Peyer's patch (tissue), 4 donors: ENCODE measurements around the gene BOD1. TPM values are rescaled to one million over a fixed set of nuclear protein-coding genes. Genes with fewer than 3 reads are reported as not detected.

ENCODE experiments used
- DNase-seq, 3 donors: peaks; one replicate each; pipeline ENCODE4 v3.0.0-alpha.2; 2017 to 2019
- H3K27ac ChIP-seq, 4 donors: fragments of 200-600 bp; sonication (generic); one replicate each; pipeline ENCODE4 v1.5.1; 2016 to 2019
- H3K27me3 ChIP-seq, 2 donors: fragments of 200-600 bp; sonication (generic); one replicate each; pipeline ENCODE4 v1.5.1; 2019
- H3K36me3 ChIP-seq, 3 donors: fragments of 200-600 bp; sonication (generic); one replicate each; pipeline ENCODE4 v1.5.1; 2016 to 2019
- H3K4me1 ChIP-seq, 4 donors: fragments of 200-600 bp; sonication (generic); one replicate each; pipeline ENCODE4 v1.5.1; 2016 to 2019
- H3K4me3 ChIP-seq, 4 donors: fragments of 200-600 bp; sonication (generic); 1 replicate in 3 of 4; 2 replicates in 1 of 4; pipeline ENCODE4 v1.5.1; 2016 to 2019; ENCODE audit warnings: mild to moderate bottlenecking in 1 of 4
- H3K9me3 ChIP-seq, 4 donors: fragments of 200-600 bp; sonication (generic); one replicate each; pipeline ENCODE4 v1.5.1; 2016 to 2019; ENCODE audit warnings: mild to moderate bottlenecking in 1 of 4
- POLR2A ChIP-seq, 2 donors: fragments of 450-650 bp; IDR thresholded peaks; one replicate each; pipeline ENCODE4 v1.5.1; 2017; ENCODE audit warnings: antibody characterized with exemption in 2 of 2, mild to moderate bottlenecking in 2 of 2, moderate library complexity in 2 of 2
- total RNA-seq, 4 donors: library from RNA; depleted of rRNA; stranded (reverse); fragments of >200 nt; gene quantifications; one replicate each; pipeline ENCODE4 v1.1.0, GENCODE V29; 2016
- TF ChIP-seq, protein P1 (sequence below), 6 experiments: fragments of 450-650 bp in 4 of 6; fragments of 200-600 bp in 2 of 6; sonication (generic) in 1 of 6; IDR thresholded peaks; one replicate each; pipeline ENCODE4 v1.5.1; 2017 to 2019; ENCODE audit warnings: antibody characterized with exemption in 6 of 6, mild to moderate bottlenecking in 3 of 6, moderate library complexity in 1 of 6

BOD1 gene
- total RNA-seq, 4 donors from 2014 or later: 21.0 to 57.8 (median 27.3) TPM

DNA sequence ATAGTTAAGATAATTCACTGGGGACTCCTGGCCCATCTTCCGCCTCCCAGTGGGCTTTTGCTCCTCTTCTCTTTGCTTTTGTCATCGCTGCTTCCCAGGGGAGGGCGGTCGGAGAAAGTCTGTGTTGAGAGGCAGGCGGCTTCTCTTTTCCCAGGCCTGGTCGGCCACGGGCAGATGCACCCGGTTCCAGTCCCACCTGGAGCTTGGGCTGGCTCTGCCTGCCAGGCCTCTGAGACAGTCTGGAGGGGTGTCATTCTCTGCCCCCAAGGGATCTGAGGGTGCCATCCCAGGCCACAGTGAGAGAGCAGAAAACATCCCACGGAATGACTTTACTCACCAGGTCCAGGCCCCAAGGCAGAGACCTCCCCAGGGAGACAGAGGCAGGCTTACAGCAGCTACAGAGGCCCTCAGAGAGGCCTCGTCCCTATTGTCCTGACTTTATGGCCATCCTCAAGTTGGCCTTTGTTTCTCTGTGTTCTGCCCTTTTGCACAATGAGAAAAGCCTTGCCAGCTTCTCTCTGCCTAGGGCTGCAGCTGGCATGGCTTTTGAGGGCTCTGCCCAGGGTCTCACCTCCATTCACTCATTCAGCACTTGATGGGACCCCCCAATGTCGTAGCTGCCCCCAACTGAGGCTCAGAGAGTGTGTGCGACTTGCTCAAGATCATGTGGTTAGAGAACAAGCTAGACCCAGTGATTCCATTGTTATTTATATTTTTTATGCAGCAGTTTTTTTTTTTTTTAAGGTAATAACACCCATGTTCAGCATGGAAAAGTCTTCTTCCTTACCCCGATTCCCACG lies 44.2 kb upstream of the BOD1 start:
- no peaks in the 10 kb centered on the region for H3K36me3 ChIP-seq
- H3K4me1 ChIP-seq: no peaks in the 10 kb centered on the region
- no peak for TF ChIP-seq POLR2A (IDR thresholded peaks at IDR 0.05)
- TF ChIP-seq, protein P1, sequence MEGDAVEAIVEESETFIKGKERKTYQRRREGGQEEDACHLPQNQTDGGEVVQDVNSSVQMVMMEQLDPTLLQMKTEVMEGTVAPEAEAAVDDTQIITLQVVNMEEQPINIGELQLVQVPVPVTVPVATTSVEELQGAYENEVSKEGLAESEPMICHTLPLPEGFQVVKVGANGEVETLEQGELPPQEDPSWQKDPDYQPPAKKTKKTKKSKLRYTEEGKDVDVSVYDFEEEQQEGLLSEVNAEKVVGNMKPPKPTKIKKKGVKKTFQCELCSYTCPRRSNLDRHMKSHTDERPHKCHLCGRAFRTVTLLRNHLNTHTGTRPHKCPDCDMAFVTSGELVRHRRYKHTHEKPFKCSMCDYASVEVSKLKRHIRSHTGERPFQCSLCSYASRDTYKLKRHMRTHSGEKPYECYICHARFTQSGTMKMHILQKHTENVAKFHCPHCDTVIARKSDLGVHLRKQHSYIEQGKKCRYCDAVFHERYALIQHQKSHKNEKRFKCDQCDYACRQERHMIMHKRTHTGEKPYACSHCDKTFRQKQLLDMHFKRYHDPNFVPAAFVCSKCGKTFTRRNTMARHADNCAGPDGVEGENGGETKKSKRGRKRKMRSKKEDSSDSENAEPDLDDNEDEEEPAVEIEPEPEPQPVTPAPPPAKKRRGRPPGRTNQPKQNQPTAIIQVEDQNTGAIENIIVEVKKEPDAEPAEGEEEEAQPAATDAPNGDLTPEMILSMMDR (IDR thresholded peaks at IDR 0.05): no peak
- H3K9me3 ChIP-seq: no peaks in the 10 kb centered on the region
- no peak overlapping the region for H3K27ac ChIP-seq
- H3K4me3 ChIP-seq: no peak overlapping the region
- DNase-seq: peak in 1 of 3 donors; percentile 7
- H3K27me3 ChIP-seq: no peaks in the 10 kb centered on the region

DNA sequence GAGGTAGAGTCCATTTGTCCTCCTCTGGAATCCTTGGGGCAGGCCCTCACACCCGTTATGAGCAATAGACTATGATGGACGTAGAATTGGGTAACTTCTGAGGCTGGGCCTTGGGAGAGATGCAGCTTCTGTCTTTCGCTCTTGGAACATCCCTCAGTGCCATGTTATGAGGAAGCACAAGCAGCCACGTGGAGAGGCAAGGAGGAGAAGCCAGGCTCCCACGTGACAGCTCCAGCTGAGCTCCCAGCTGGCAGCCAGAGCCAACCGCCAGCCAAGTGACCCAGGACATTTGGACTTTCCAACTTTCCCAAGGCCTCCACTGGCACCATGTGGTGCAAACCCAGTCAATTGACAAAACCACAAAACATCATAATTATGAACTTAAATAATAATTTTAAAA lies 43.0 kb upstream of the BOD1 start:
- no peak for TF ChIP-seq POLR2A (IDR thresholded peaks at IDR 0.05)
- TF ChIP-seq, protein P1 (IDR thresholded peaks at IDR 0.05): no peak
- Histone ChIP-seq H3K9me3 (no peaks in the 10 kb centered on the region), H3K27me3 (no peaks in the 10 kb centered on the region), H3K4me1 (no peaks in the 10 kb centered on the region), H3K4me3 (no peak overlapping the region), H3K36me3 (no peaks in the 10 kb centered on the region), H3K27ac (no peak overlapping the region)
- DNase-seq: no peak

- DNase-seq: no peak
- Histone ChIP-seq H3K27me3 (no peaks in the 10 kb centered on the region), H3K36me3 (no peaks in the 10 kb centered on the region), H3K27ac (no peak overlapping the region), H3K4me1 (no peaks in the 10 kb centered on the region), H3K9me3 (no peaks in the 10 kb centered on the region), H3K4me3 (no peak overlapping the region)
- TF ChIP-seq POLR2A (IDR thresholded peaks at IDR 0.05): no peak
- TF ChIP-seq, protein P1 (IDR thresholded peaks at IDR 0.05): no peak
These were observed 41.4 kb upstream of the BOD1 start for GRCh38 chr5:173657741-173658356.

DNA sequence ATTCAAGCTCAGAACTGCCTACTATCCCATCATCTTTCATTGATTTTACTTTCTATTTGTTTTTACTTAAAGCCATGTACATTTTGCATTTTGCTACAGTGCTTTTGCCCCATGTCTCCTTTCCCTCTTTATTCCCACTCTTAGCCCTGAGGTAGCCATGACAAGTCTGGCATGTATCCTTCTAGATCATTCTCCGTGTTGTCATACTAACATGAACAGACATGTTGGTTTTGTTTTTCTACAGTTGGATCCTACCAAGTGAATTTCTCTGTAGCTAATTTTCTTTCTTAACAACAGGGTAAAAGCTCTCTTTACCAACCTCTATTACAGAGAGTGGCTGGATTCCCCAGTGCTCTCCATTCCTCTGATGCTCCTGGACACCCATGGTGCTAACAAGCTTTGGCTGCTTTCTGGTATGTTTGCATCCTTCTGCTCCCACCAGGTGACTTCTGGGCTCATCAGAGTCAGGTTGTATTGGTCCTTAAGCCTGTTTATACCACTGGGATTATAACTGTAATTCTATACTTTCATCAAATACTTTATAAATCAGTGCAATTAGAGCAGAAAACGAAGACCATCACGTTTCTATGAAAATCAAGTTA lies 38.8 kb upstream of the BOD1 start:
- TF ChIP-seq, protein P1 (IDR thresholded peaks at IDR 0.05): no peak
- no peak for TF ChIP-seq POLR2A (IDR thresholded peaks at IDR 0.05)
- Histone ChIP-seq H3K27me3 (no peaks in the 10 kb centered on the region), H3K9me3 (no peaks in the 10 kb centered on the region), H3K36me3 (no peaks in the 10 kb centered on the region), H3K4me3 (no peak overlapping the region), H3K4me1 (no peaks in the 10 kb centered on the region), H3K27ac (no peak overlapping the region)
- DNase-seq: no peak

DNA sequence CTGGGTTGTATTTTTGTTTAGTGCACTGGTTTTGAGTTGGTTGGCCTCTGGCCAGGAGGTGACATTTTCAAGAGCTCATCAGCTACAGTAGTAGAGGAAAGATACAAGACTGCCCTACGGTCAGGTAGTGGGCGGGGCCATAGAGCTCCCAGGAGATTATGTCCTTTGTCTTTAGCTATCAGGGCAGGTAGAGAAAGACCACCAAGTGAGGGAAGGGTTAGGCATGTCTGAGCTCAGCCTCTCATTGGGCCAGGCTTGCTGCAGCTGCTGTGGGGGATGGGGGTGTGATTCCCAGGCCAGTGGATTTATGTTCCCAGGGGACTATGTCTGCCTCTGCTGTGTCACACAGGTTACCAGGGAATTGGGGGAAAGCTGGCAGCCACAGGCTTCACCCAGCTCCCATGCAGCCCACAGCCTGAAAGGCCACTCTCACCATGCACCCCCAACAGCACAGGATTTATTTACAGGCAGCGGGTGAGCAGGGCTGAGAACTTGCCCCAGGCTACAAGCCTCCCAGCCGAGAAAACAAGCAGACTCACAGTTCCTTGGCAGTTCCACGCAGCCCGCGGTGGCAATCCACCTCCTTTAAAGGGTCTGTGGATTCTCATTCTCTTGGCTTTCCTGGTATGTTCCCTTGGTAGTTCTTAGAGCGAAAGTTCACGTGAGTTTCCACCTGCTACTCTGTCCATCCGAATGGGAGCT lies 37.5 kb upstream of the BOD1 start:
- Histone ChIP-seq H3K27me3 (no peaks in the 10 kb centered on the region), H3K36me3 (no peaks in the 10 kb centered on the region), H3K9me3 (no peaks in the 10 kb centered on the region), H3K4me3 (no peak overlapping the region), H3K27ac (no peak overlapping the region), H3K4me1 (no peaks in the 10 kb centered on the region)
- no peak for TF ChIP-seq POLR2A (IDR thresholded peaks at IDR 0.05)
- TF ChIP-seq, protein P1 (IDR thresholded peaks at IDR 0.05): no peak
- no peak for DNase-seq
